ENCODE measurements around the gene CNTNAP1.
"Not testable (repeated sequence)": the region's sequence is repeated elsewhere in the genome, so short reads cannot be mapped to it uniquely, and the experiment has no call there.

The CNTNAP1 gene

GRCh38 chr17:42686520-42687128 is 4.3 kb downstream of the CNTNAP1 start:
- DNase-seq, result no peak

GRCh38 chr17:42687707-42688320 is 5.5 kb downstream of the CNTNAP1 start:
- no peak for DNase-seq

- no peak for DNase-seq
Measured at GRCh38 chr17:42690596-42690995, 8.3 kb downstream of the CNTNAP1 start.

- no peak for DNase-seq
Measured at GRCh38 chr17:42691021-42691545, 8.8 kb downstream of the CNTNAP1 start.

- DNase-seq, result no peak
Measured at GRCh38 chr17:42692489-42692888, 10.2 kb downstream of the CNTNAP1 start.

GRCh38 chr17:42694524-42694923 is 12.2 kb downstream of the CNTNAP1 start:
- no peak for DNase-seq

- no peak for DNase-seq
Measured at GRCh38 chr17:42695500-42695899, 13.2 kb downstream of the CNTNAP1 start.

GRCh38 chr17:42697108-42697811 is 14.9 kb downstream of the CNTNAP1 start:
- no peak for DNase-seq

- no peak for DNase-seq
Measured at GRCh38 chr17:42698736-42699414, 16.5 kb downstream of the CNTNAP1 start.

- DNase-seq, result no peak
Measured at GRCh38 chr17:42699415-42699740, 17.0 kb downstream of the CNTNAP1 start.

GRCh38 chr17:42700586-42701289 is 18.4 kb downstream of the CNTNAP1 start:
- no peak for DNase-seq

- DNase-seq, result no peak
Measured at GRCh38 chr17:42702446-42702845, 20.1 kb downstream of the CNTNAP1 start.

- no peak for DNase-seq
Measured at GRCh38 chr17:42704490-42704836, 22.1 kb downstream of the CNTNAP1 start.

GRCh38 chr17:42704837-42705494 is 22.6 kb downstream of the CNTNAP1 start:
- DNase-seq, result no peak

GRCh38 chr17:42706732-42707131 is 24.4 kb downstream of the CNTNAP1 start:
- DNase-seq, result peak; percentile 5 to 65

GRCh38 chr17:42708588-42708987 is 26.3 kb downstream of the CNTNAP1 start:
- DNase-seq, result no peak

GRCh38 chr17:42709561-42709960 is 27.2 kb downstream of the CNTNAP1 start:
- DNase-seq, result no peak

GRCh38 chr17:42720996-42721583 is 38.8 kb downstream of the CNTNAP1 start:
- DNase-seq, result peak; percentile 37 to 75

- DNase-seq, result no peak
Measured at GRCh38 chr17:42723636-42724035, 41.3 kb downstream of the CNTNAP1 start.

GRCh38 chr17:42725143-42725542 is 42.8 kb downstream of the CNTNAP1 start:
- no peak for DNase-seq

- no peak for DNase-seq
Measured at GRCh38 chr17:42740699-42741098, 58.4 kb downstream of the CNTNAP1 start.

- DNase-seq, result not testable (repeated sequence)
Measured at GRCh38 chr17:42742916-42743315, 60.6 kb downstream of the CNTNAP1 start.

Data from CD4-positive, alpha-beta T cell treated with Interferon alpha-2 for 1 hour (primary cell).